GM12875 (cell line): ENCODE measurements around the gene ZBED1.

Source experiments
- H3K4me3 ChIP-seq: one replicate; pipeline ENCODE4 v1.5.1; 2011; ENCODE audit warnings: low read depth, low read length, control low read depth
- CTCF ChIP-seq: IDR thresholded peaks from 2 replicates; pipeline ENCODE4 v1.5.1; 2011; ENCODE audit warnings: low read depth, mild to moderate bottlenecking, control low read depth, inconsistent platforms, low read length, moderate library complexity, borderline replicate concordance; ENCODE audit not compliant: insufficient read depth

Gene ZBED1

GRCh38 chrX:2517055-2517454, 16.3 kb upstream of the ZBED1 start:
- TF ChIP-seq CTCF = no peak
- H3K4me3 ChIP-seq = no peak overlapping the region

- H3K4me3 ChIP-seq = no peak overlapping the region
- TF ChIP-seq CTCF = no peak
Measured at GRCh38 chrX:2516623-2517022, 15.8 kb upstream of the ZBED1 start.

- H3K4me3 ChIP-seq = no peak overlapping the region
- no peak for TF ChIP-seq CTCF
Measured at GRCh38 chrX:2514131-2514530, 13.4 kb upstream of the ZBED1 start.

GRCh38 chrX:2513121-2513664, 12.4 kb upstream of the ZBED1 start:
- TF ChIP-seq CTCF = no peak
- H3K4me3 ChIP-seq = no peak overlapping the region

- no peak overlapping the region for H3K4me3 ChIP-seq
- no peak for TF ChIP-seq CTCF
Measured at GRCh38 chrX:2512501-2512900, 11.7 kb upstream of the ZBED1 start.

- TF ChIP-seq CTCF = no peak
- no peak overlapping the region for H3K4me3 ChIP-seq
Measured at GRCh38 chrX:2511326-2511725, 10.6 kb upstream of the ZBED1 start.

GRCh38 chrX:2508648-2509335, 8.0 kb upstream of the ZBED1 start:
- TF ChIP-seq CTCF = no peak
- no peak overlapping the region for H3K4me3 ChIP-seq
